Measurements from ENCODE around the gene SAMD4B. TPM values are rescaled to one million over a fixed set of nuclear protein-coding genes. Genes with fewer than 3 reads are reported as not detected.
A peak's percentile ranks its signal among the peaks of the same experiment; 100 is the strongest.

The SAMD4B gene
- total and polyA plus RNA-seq, 9 of the 15 experiments (the other 6 are each of a cell fraction or from before 2014, with no cell fraction given), result 3.4 to 90.5 (median 38.0) TPM

- TF ChIP-seq CTBP1 (IDR thresholded peaks at IDR 0.05; ENCODE audit: borderline replicate concordance), result peak; percentile 58
- peak; percentile 43 for TF ChIP-seq E2F8 (IDR thresholded peaks at IDR 0.05; ENCODE audit: low read depth, partially characterized antibody)
- TF ChIP-seq GABPA (tag; conservative IDR thresholded peaks at IDR 0.05; ENCODE audit: low read depth), result peak; percentile 30; the same call in 1 of the 2 replicates
- peak; percentile 84 for TF ChIP-seq RB1 (IDR thresholded peaks at IDR 0.05; ENCODE audit: low read depth)
- TF ChIP-seq MLX (CRISPR knock-in tag; conservative IDR thresholded peaks at IDR 0.05), result 0 out of 4 replicates have a peak, but pooled peaks of 1 of the 2 experiments have one; percentile 41
- TF ChIP-seq POLR2G (IDR thresholded peaks at IDR 0.05; ENCODE audit: low read depth, low read length), result peak; percentile 66
- TF ChIP-seq ZNF354B (CRISPR knock-in tag; IDR thresholded peaks at IDR 0.05), result no peak
- TF ChIP-seq KLF13 (tag; IDR thresholded peaks at IDR 0.05; ENCODE audit: borderline replicate concordance, low read depth), result no peak
- TF ChIP-seq SMAD4 (CRISPR knock-in tag; conservative IDR thresholded peaks at IDR 0.05), result peak; percentile 53
- peak; percentile 22 for TF ChIP-seq PRDM10 (IDR thresholded peaks at IDR 0.05; ENCODE audit: partially characterized antibody)
- TF ChIP-seq ZFP91 (CRISPR knock-in tag; IDR thresholded peaks at IDR 0.05), result 0 out of 2 replicates have a peak, but pooled peaks have one; percentile 47
- no peak for TF ChIP-seq TAF1 (IDR thresholded peaks at IDR 0.05; ENCODE audit: control insufficient read depth, extremely low read depth, insufficient read depth, low read length, severe bottlenecking)
- no peak for TF ChIP-seq NUFIP1 (IDR thresholded peaks at IDR 0.05; ENCODE audit: partially characterized antibody)
- TF ChIP-seq MLLT1 (IDR thresholded peaks at IDR 0.05), result peak in 1 of 2 experiments; percentile 12; a peak in 1 of 4 replicates
- TF ChIP-seq CXXC5 (CRISPR knock-in tag; IDR thresholded peaks at IDR 0.05), result peak; percentile 65
These were observed 55.4 kb downstream of the SAMD4B start (continued) for GRCh38 chr19:39397360-39398296.

Data from K562 (cell line).